SK-N-SH (cell line): ENCODE results near the gene PLXND1.

Experiments used
- TF ChIP-seq, protein P1 (sequence below): fragments of 200-600 bp; sonication (generic); IDR thresholded peaks from 2 replicates; pipeline ENCODE4 v1.6.1; 2017; ENCODE audit warnings: antibody characterized with exemption, mild to moderate bottlenecking, moderate library complexity
- TF ChIP-seq, protein P2 (sequence below): IDR thresholded peaks from 2 replicates; pipeline ENCODE4 v1.4.0; 2012; ENCODE audit warnings: low read depth, borderline replicate concordance

DNA sequence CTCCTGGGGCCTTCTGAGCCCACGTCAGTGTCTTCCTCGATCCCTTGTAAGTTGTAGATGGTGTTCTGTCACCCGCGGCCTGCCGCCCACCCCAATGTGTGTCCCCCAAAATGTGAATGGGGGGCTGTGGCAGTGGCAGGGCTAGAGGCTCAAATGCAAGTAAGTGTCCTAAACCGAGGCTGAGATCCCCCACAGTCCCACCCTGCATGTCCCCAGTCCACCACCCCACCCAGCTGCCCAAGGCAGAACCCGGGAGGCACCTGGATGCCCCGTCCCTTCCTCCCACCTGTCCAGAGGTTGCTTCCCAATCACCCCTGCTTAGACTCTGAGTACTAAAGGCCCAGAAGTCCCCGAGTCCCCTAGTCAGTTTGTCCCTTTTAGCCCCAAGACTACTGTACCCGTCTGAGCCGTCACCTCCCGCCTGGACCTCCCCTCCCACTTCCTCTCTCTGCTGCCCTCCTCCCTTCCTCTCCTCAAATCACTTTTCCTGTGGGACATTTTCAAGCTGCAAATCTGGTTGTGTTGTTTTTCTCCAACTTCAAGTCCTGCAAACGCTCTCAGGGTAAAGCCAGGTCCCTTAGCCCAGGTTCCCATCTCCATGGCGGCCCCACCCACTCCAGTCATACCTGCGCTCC lies 11.8 kb upstream of the PLXND1 start:
- TF ChIP-seq, protein P1, sequence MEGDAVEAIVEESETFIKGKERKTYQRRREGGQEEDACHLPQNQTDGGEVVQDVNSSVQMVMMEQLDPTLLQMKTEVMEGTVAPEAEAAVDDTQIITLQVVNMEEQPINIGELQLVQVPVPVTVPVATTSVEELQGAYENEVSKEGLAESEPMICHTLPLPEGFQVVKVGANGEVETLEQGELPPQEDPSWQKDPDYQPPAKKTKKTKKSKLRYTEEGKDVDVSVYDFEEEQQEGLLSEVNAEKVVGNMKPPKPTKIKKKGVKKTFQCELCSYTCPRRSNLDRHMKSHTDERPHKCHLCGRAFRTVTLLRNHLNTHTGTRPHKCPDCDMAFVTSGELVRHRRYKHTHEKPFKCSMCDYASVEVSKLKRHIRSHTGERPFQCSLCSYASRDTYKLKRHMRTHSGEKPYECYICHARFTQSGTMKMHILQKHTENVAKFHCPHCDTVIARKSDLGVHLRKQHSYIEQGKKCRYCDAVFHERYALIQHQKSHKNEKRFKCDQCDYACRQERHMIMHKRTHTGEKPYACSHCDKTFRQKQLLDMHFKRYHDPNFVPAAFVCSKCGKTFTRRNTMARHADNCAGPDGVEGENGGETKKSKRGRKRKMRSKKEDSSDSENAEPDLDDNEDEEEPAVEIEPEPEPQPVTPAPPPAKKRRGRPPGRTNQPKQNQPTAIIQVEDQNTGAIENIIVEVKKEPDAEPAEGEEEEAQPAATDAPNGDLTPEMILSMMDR = no peak
- TF ChIP-seq, protein P2, sequence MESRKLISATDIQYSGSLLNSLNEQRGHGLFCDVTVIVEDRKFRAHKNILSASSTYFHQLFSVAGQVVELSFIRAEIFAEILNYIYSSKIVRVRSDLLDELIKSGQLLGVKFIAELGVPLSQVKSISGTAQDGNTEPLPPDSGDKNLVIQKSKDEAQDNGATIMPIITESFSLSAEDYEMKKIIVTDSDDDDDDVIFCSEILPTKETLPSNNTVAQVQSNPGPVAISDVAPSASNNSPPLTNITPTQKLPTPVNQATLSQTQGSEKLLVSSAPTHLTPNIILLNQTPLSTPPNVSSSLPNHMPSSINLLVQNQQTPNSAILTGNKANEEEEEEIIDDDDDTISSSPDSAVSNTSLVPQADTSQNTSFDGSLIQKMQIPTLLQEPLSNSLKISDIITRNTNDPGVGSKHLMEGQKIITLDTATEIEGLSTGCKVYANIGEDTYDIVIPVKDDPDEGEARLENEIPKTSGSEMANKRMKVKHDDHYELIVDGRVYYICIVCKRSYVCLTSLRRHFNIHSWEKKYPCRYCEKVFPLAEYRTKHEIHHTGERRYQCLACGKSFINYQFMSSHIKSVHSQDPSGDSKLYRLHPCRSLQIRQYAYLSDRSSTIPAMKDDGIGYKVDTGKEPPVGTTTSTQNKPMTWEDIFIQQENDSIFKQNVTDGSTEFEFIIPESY = no peak
